ENCODE results near the gene FUT2. TPM values are rescaled to one million over a fixed set of nuclear protein-coding genes. Genes with fewer than 3 reads are reported as not detected.
"Not testable (repeated sequence)": the region's sequence is repeated elsewhere in the genome, so short reads cannot be mapped to it uniquely, and the experiment has no call there.

FUT2 gene
- total RNA-seq, 2 experiments from 2014 or later: not detected

DNA sequence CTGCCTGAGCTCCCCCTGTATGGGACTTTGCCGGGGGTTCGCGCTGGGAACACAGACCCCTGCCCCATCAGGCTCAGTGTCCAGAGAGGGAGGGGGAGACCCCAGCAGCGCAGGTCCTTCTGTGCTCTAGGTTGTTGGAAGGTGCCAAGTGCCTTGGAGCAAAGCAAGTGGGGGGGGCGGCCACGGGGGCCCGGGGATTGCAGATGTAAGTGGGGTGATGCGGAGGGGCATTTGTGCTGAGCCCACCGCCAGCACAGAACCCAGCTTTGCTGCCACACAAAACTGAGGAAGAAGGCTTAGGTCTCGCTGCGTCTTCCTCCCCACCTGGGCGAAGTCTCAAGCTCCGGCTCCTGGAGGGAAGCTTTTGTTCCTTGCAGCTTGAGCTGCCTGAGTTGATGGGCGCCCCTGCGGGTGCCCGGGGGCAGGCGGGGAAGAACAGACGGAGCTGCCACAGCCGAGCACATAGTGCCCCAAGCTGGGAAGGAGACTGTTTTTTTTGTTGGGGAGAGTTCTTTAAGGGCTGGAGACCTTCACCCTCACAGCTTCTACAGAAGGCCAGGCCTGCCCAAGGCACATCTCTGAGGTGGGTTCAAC is 21.5 kb upstream of the FUT2 start:
- H3K36me3 Mint-ChIP-seq: no peaks in the 10 kb centered on the region
- ATAC-seq (ENCODE audit: low read depth): no peak
- no peak overlapping the region for H3K27ac Mint-ChIP-seq
- H3K4me3 Mint-ChIP-seq: no peak overlapping the region
- peaks cover 6% of the 10 kb centered on the region for H3K4me1 Mint-ChIP-seq
- peaks cover 5% of the 10 kb centered on the region for H3K9me3 Mint-ChIP-seq
- no peak for DNase-seq
- H3K27me3 Mint-ChIP-seq: peaks cover 3% of the 10 kb centered on the region
- POLR2A ChIA-PET: interaction anchor here (0.6 to 2.4 kb wide), 3 partner anchors 28 to 155 kb away, joined by 3 to 10 read pairs (median 3); partner anchors contain the start of gene CA11

DNA sequence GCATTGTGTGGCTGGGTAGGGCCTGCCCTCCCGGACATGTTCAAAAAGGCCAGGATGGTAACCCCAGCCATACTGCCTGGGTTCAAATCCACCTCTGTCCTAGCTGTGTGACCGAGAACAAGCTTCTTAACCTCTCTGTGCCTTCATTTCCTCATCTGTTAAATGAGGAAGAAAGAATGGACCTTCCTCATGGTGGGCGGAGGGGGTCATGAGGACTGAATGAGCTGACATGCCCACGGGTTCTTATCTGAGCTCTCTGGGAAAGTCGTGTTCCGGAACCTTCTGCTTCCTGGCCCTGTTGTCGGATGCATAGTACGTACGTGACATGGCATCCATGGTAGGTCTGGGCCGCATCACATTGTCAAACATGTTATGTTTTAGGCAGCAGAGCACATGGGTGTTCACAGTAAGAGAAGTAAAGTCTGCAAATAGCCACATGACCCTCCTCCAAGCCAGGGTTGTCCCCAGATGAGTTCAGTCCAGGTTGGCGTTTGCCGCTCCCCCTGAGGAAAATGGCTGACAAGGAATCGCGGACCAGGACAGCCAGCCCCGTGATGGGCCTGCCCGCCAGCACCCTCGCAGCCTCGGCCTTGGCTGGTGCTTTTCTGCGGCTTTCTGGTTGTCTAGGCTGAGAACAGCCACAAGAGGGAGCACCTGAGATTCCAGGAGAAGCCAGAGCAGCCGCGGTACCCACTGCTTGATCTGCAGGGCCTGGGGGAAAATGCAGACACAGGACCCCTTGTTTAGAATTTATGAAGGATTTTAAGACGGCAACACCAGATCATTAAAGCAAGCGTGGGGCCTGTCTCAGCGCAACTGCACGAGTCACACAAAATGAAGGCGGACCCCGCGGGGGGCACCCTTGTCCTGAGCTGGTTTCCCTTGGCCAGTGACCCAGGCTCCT is 20.6 kb upstream of the FUT2 start:
- DNase-seq (peak; percentile 62), ATAC-seq (ENCODE audit: low read depth) (peak; percentile 82)
- Mint-ChIP-seq H3K4me3 (no peak overlapping the region), H3K27ac (no peak overlapping the region), H3K36me3 (no peaks in the 10 kb centered on the region), H3K9me3 (no peaks in the 10 kb centered on the region), H3K27me3 (peaks cover 3% of the 10 kb centered on the region), H3K4me1 (peaks cover 6% of the 10 kb centered on the region)
- POLR2A ChIA-PET: interaction anchor here (0.6 to 2.4 kb wide), 2 partner anchors 29 to 154 kb away, joined by 3 to 10 read pairs; partner anchors contain the start of gene CA11

DNA sequence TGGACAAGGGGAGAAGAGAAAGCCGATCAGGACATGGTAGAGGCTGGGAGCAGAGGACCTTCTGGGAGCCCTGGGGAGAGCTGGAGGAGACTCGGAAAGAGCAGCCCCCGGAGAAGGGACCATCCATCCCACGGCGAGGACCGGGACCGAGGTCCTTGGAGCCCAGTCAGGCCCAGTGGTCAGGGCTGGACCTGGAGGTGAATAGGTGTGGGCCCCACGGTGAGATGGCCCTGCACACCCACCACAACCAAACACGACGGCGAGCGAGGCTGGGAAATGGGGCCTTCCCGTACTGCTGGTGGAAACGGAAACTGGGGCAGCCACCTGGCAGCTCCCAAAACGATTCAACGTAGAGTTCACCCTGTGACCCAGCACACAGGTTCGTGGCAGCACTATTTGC is 19.3 kb upstream of the FUT2 start:
- Mint-ChIP-seq H3K27me3 (peaks cover 3% of the 10 kb centered on the region), H3K9me3 (no peaks in the 10 kb centered on the region), H3K4me3 (no peak overlapping the region), H3K4me1 (peaks cover 6% of the 10 kb centered on the region), H3K36me3 (no peaks in the 10 kb centered on the region), H3K27ac (no peak overlapping the region)
- ATAC-seq (ENCODE audit: low read depth): no peak
- POLR2A ChIA-PET: no interaction called here
- DNase-seq: no peak

DNA sequence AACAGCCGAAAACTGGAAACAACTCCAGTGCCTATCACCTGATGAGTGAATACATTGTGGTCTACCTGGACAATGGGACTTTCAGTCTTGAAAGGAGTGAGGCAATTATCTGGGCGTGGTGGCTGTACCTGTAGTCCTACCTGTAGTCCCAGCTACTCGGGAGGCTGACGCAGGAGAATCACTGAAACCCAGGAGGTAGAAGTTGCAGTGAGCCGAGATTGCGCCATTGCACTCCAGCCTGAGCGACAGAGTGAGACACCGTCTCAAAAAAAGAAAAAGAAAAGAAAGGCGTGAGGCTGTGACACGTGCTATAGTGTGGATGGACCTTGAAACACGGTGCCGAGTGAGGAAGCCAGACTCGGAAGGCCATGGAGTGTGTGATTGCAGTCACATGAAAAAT is 18.9 kb upstream of the FUT2 start:
- Mint-ChIP-seq H3K27me3 (peaks cover 3% of the 10 kb centered on the region), H3K9me3 (no peaks in the 10 kb centered on the region), H3K4me3 (no peak overlapping the region), H3K36me3 (no peaks in the 10 kb centered on the region), H3K27ac (no peak overlapping the region), H3K4me1 (peaks cover 6% of the 10 kb centered on the region)
- POLR2A ChIA-PET: no interaction called here
- ATAC-seq (ENCODE audit: low read depth) (no peak), DNase-seq (no peak)

DNA sequence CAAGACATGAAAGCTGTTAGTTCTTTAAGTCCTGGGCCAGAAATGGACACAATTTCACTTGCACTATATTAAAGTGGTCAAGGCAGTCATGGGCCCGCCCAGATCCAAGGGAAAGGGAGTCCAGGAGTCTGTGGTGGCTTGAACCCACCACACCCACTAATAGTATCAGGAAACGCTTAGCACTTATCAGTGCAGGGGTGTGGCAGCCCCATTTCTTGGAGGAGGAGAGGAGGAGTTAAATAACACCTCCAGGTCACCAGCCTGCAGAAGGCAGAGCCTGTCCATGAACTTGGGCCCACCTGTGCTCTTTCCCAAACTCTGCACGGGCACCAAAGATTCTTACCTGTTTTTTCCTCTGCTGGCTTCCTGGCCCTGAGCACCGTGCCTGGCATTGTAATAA is 17.6 kb upstream of the FUT2 start:
- H3K27ac Mint-ChIP-seq: no peak overlapping the region
- POLR2A ChIA-PET: no interaction called here

DNA sequence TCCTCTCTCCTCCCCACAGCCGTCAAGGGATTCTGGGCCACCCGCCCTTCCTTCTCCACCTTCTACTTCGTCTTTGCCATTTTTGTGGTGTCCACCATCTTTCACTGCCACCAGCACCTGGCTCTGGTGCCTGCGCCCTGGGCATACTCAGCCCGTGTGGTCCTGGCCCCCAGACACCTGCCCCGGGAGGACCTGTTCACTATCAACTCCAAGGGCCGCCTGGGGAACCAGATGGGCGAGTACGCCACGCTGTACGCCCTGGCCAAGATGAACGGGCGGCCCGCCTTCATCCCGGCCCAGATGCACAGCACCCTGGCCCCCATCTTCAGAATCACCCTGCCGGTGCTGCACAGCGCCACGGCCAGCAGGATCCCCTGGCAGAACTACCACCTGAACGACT is 15.8 kb upstream of the FUT2 start:
- H3K9me3 Mint-ChIP-seq; ATAC-seq (ENCODE audit: low read depth); POLR2A ChIA-PET; H3K4me3 Mint-ChIP-seq; H3K27ac Mint-ChIP-seq; H3K36me3 Mint-ChIP-seq; DNase-seq; H3K4me1 Mint-ChIP-seq; H3K27me3 Mint-ChIP-seq: not testable (repeated sequence)

More for the DNA sequence above, 17.6 kb upstream of the FUT2 start:
- DNase-seq: no peak
- no peak for ATAC-seq (ENCODE audit: low read depth)
- peaks cover 6% of the 10 kb centered on the region for H3K4me1 Mint-ChIP-seq
- no peak overlapping the region for H3K4me3 Mint-ChIP-seq
- no peaks in the 10 kb centered on the region for H3K9me3 Mint-ChIP-seq
- no peaks in the 10 kb centered on the region for H3K36me3 Mint-ChIP-seq
- H3K27me3 Mint-ChIP-seq: peaks cover 3% of the 10 kb centered on the region

DNA sequence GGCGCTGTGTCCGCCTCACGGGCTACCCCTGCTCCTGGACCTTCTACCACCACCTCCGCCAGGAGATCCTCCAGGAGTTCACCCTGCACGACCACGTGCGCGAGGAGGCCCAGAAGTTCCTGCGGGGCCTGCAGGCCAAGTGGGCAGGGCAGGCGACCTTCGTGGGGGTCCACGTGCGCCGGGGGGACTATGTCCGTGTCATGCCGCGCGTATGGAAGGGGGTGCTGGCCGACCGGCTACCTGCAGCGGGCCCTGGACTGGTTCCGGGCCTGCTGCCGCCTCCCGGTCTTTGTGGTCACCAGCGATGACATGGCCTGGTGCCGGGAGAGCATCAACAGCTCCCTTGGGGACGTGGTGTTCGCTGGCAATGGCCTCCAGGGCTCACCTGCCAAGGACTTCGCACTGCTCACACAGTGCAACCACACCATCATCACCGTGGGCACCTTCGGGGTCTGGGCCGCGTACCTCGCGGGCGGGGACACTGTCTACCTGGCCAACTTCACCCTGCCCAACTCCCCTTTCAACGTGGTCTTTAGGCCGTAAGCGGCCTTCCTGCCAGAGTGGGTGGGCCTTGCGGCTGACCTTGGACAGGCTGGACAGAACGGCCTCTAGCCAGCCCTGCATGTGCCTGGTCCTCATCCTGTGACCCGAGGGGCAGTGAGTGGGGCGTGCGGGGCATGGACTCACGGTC is 15.2 kb upstream of the FUT2 start:
- Mint-ChIP-seq H3K27me3 (peaks cover 3% of the 10 kb centered on the region), H3K9me3 (no peaks in the 10 kb centered on the region), H3K27ac (no peak overlapping the region), H3K4me3 (no peak overlapping the region), H3K36me3 (no peaks in the 10 kb centered on the region), H3K4me1 (no peaks in the 10 kb centered on the region)
- POLR2A ChIA-PET: no interaction called here
- no peak for ATAC-seq (ENCODE audit: low read depth)
- no peak for DNase-seq

DNA sequence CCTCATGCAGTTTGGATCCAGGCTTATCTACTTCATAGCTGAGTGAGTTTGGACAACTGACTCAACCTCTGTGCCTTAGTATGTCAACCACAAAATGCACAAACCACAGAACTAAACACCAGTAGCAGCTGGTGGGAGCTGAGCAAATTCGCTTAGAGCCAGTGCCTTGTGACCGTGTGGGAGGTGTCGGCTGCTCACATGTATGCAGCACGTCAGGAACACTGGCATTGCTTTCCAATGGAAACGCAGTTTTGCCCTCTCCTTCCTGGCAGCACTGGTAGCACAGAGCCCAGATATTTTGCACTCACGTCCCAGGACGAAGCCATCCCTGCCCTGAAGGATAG is 14.7 kb upstream of the FUT2 start:
- DNase-seq (no peak), ATAC-seq (ENCODE audit: low read depth) (no peak)
- no peaks in the 10 kb centered on the region for H3K9me3 Mint-ChIP-seq
- no peaks in the 10 kb centered on the region for H3K36me3 Mint-ChIP-seq
- H3K27me3 Mint-ChIP-seq: peaks cover 2% of the 10 kb centered on the region
- no peak overlapping the region for H3K4me3 Mint-ChIP-seq
- no peak overlapping the region for H3K27ac Mint-ChIP-seq
- POLR2A ChIA-PET: no interaction called here
- no peaks in the 10 kb centered on the region for H3K4me1 Mint-ChIP-seq

DNA sequence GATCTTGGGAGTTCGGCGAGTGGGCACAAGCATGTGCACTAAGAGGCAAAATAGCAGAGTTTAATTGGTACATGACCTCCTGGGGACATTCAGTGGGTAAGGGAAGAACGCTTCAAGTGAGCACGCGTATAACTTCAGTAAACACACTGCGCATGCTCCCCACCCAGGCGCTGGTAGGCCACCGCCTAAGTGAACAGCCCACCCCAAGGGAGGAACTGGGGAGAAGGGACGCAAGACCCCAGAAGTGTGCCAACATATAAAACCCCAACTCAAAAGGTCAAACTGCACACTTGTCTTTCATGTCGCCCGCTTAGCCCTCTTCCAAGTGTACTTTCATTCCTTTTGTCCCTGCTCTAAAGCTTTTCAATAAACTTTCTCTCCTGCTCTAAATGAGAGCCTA is 12.4 kb upstream of the FUT2 start:
- no peak for ATAC-seq (ENCODE audit: low read depth)
- H3K27ac Mint-ChIP-seq: no peak overlapping the region
- H3K4me3 Mint-ChIP-seq: peak overlapping the region; percentile 42
- DNase-seq: no peak
- H3K9me3 Mint-ChIP-seq: no peaks in the 10 kb centered on the region
- H3K36me3 Mint-ChIP-seq: no peaks in the 10 kb centered on the region
- H3K4me1 Mint-ChIP-seq: no peaks in the 10 kb centered on the region
- H3K27me3 Mint-ChIP-seq: peaks cover 1% of the 10 kb centered on the region
- POLR2A ChIA-PET: interaction anchor here (0.7 kb wide), 1 partner anchor 21 kb away, joined by 3 read pairs; no protein-coding TSS in a partner anchor

DNA sequence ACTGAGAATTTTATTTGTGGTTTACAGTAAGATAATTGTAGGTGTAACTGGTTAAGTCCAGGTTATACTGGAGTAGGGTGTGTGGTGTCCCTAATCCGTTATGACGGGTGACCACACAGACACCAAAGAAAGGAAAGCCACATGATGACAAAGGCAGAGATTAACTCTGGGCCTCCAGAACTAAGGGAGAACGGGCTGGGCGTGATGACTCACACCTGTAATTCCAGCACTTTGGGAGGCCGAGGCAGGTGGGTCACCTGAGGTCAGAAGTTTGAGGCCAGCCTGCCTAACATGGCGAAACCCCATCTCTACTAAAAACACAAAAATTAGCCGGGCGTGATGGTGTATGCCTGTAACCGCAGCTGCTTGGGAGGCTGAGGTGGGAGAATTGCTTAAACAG is 10.2 kb upstream of the FUT2 start:
- POLR2A ChIA-PET: no interaction called here
- Mint-ChIP-seq H3K27me3 (peaks cover 1% of the 10 kb centered on the region), H3K36me3 (no peaks in the 10 kb centered on the region), H3K9me3 (no peaks in the 10 kb centered on the region), H3K4me1 (no peaks in the 10 kb centered on the region), H3K27ac (no peak overlapping the region), H3K4me3 (no peak overlapping the region)
- ATAC-seq (ENCODE audit: low read depth) (no peak), DNase-seq (no peak)

DNA sequence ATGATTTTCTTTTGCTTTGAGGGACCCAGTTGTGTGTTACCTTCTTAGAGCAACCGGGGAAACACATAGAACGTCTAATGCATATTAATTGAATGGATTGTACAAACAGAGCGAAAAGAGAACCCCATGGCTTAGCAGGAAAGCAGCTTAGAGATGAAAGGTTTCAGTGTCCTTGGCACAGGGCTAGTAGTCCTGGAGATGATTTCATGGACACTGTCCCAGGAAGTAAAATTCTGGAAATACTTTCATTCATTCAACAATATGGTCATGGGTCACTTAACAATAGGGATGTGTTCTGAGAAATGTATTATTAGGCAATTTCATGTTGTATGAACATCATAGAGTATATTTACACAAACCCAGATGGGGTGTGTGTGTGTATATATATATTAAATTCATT is 9.7 kb upstream of the FUT2 start:
- DNase-seq: no peak
- POLR2A ChIA-PET: no interaction called here
- Mint-ChIP-seq H3K9me3 (no peaks in the 10 kb centered on the region), H3K27me3 (peaks cover 1% of the 10 kb centered on the region), H3K4me3 (no peak overlapping the region), H3K36me3 (no peaks in the 10 kb centered on the region), H3K27ac (no peak overlapping the region), H3K4me1 (no peaks in the 10 kb centered on the region)
- no peak for ATAC-seq (ENCODE audit: low read depth)

DNA sequence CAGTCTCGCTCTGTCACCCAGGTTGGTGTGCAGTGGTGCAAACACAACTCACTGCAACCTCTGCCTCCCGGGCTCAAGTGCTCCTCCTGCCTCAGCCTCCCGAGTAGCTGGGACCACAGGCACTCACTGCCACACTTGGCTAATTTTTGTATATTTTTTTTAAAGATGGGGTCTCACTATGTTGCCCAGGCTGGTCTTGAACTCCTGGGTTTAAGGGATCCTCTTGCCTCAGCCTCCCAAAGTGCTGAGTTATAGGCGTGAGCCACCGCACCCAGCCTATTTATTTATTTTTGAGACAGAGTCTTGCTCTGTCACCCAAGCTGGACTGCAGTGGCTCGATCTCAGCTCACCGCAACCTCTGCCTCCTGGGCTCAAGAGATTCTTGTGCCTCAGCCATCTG is 9.1 kb upstream of the FUT2 start:
- H3K4me3 Mint-ChIP-seq, POLR2A ChIA-PET: not testable (repeated sequence)

DNA sequence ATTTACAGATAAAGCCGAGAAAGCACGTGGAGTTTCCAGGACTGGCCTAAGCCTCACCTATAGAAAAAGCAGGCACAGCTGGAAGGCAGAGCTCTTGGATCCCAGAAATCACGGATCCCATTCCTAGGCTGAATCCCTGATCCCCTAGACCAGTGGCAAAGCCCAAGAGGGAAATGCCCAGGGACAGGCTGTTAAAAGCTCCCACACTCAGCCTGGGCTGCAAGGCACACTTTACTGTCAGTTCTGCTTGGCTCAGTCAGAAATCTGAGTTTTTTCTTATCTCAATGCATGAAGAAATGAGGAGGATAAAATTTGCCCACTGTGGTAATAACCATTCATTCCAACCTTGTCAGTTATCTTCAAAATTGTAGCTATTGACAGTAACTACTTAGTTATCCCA is 8.0 kb upstream of the FUT2 start:
- ATAC-seq (ENCODE audit: low read depth) (no peak), DNase-seq (no peak)
- Mint-ChIP-seq H3K27me3 (peaks cover 1% of the 10 kb centered on the region), H3K36me3 (no peaks in the 10 kb centered on the region), H3K9me3 (no peaks in the 10 kb centered on the region), H3K4me3 (no peak overlapping the region), H3K4me1 (no peaks in the 10 kb centered on the region), H3K27ac (no peak overlapping the region)
- POLR2A ChIA-PET: interaction anchor here (0.6 kb wide), 1 partner anchor 29 kb away, joined by 3 read pairs; no protein-coding TSS in a partner anchor

More for the DNA sequence above, 9.1 kb upstream of the FUT2 start:
- not testable (repeated sequence) for H3K36me3 Mint-ChIP-seq; H3K4me1 Mint-ChIP-seq; H3K9me3 Mint-ChIP-seq; H3K27me3 Mint-ChIP-seq; DNase-seq; ATAC-seq (ENCODE audit: low read depth); H3K27ac Mint-ChIP-seq
